Gastrocnemius medialis (tissue), 4 donors: ENCODE results near the gene CBX8. TPM values are rescaled to one million over a fixed set of nuclear protein-coding genes. Genes with fewer than 3 reads are reported as not detected.

ENCODE experiments used
- ATAC-seq, 2 donors: fragments of 150-250 bp; one replicate each; pipeline ENCODE4 v1.9.1; 2016
- DNase-seq, 2 donors: peaks; one replicate each; pipeline ENCODE4 v3.0.0-alpha.2; 2019
- H3K27ac ChIP-seq, 4 donors: fragments of 200-600 bp; sonication (generic); 1 replicate in 1 of 4; 2 replicates in 3 of 4; pipeline ENCODE4 v1.5.1; 2016 to 2018; ENCODE audit warnings: mild to moderate bottlenecking in 2 of 4, moderate library complexity in 1 of 4
- H3K27me3 ChIP-seq, 3 donors: fragments of 200-600 bp; sonication (generic) in 2 of 3; 1 replicate in 1 of 3; 2 replicates in 2 of 3; pipeline versions ENCODE4 v1.5.1 to v1.6.0; 2016 to 2019; ENCODE audit warnings: mild to moderate bottlenecking in 1 of 3, moderate library complexity in 1 of 3
- H3K36me3 ChIP-seq, 2 donors: fragments of 200-600 bp; sonication (generic) in 1 of 2; one replicate each; pipeline ENCODE4 v1.5.1; 2017 to 2018
- H3K4me1 ChIP-seq, 2 donors: fragments of 200-600 bp; sonication (generic) in 1 of 2; one replicate each; pipeline ENCODE4 v1.5.1; 2016 to 2017; ENCODE audit warnings: mild to moderate bottlenecking in 2 of 2
- H3K4me3 ChIP-seq, 4 donors: fragments of 200-600 bp; sonication (generic) in 3 of 4; 1 replicate in 1 of 4; 2 replicates in 3 of 4; pipeline ENCODE4 v1.5.1; 2016 to 2019; ENCODE audit warnings: mild to moderate bottlenecking in 2 of 4
- H3K9me3 ChIP-seq, 3 donors: fragments of 200-600 bp; sonication (generic) in 2 of 3; 1 replicate in 1 of 3; 2 replicates in 2 of 3; pipeline ENCODE4 v1.5.1; 2016 to 2019
- POLR2A ChIP-seq, 2 donors: fragments of 450-650 bp; IDR thresholded peaks; one replicate each; pipeline ENCODE4 v1.6.1; 2017; ENCODE audit warnings: antibody characterized with exemption in 2 of 2, mild to moderate bottlenecking in 2 of 2, moderate library complexity in 2 of 2
- in situ Hi-C, 4 donors: fragments of 200-750 bp; cut with MboI; loops; one replicate each; pipeline versions ENCODE4 v1.15.0 to v1.8.0; 2017; ENCODE audit warnings: low sequenced_read_pairs in 4 of 4
- intact Hi-C: fragments of 100-400 bp; cut with DNase I; formaldehyde crosslinking; loops from one replicate; pipeline ENCODE4 v1.15.1; 2023; ENCODE audit warnings: low total_unique reads
- total RNA-seq, 4 donors: library from RNA; depleted of rRNA; stranded (reverse); fragments of >200 nt; gene quantifications; one replicate each; pipeline versions ENCODE4 v1.1.0 to v1.2.3, GENCODE V29; 2016
- TF ChIP-seq, protein P1 (sequence below), 5 experiments: fragments of 450-650 bp in 3 of 5; fragments of 200-600 bp in 2 of 5; sonication (generic) in 2 of 5; IDR thresholded peaks in 4 of 5; conservative IDR thresholded peaks in 1 of 5; 1 replicate in 4 of 5; 2 replicates in 1 of 5; pipeline ENCODE4 v1.5.1; 2016 to 2019; ENCODE audit warnings: antibody characterized with exemption in 5 of 5, mild to moderate bottlenecking in 3 of 5, moderate library complexity in 3 of 5

The CBX8 gene
- total RNA-seq, 4 donors from 2014 or later = 0.18 to 0.94 (median 0.49) TPM; not detected in 1

DNA sequence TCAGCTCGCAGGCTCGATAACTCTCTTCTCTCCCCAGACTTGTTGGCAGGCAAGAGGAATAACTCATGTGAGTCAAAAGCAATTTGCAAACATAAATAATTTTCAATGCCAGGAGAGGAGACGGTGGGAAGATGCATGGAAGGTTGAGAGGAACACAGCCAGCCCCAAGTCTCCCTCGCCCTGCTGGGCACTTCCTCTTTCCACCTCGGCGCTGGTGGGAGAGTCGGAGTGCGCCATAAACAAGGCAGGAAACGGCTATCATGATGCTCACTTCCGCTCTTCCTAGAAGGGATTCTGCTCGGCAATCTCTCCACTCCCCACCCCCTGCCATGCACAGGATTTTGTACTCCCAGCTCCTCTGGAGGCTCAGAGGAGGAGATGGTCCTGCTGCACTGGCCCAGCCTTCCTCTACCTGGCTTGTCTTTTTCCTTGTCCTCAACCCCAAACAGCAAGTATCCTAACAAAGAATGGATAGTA, 29.4 kb upstream of the CBX8 start:
- Histone ChIP-seq H3K27ac (no peak overlapping the region), H3K9me3 (no peaks in the 10 kb centered on the region), H3K27me3 (peaks cover 8 to 16% (median 14%) of the 10 kb centered on the region in 3 donors), H3K4me3 (no peak overlapping the region), H3K36me3 (no peaks in the 10 kb centered on the region), H3K4me1 (peaks cover 0 to under 1% of the 10 kb centered on the region in 2 donors)
- intact Hi-C loops (no loop called here), in situ Hi-C loops (no loop called here)
- TF ChIP-seq, protein P1, sequence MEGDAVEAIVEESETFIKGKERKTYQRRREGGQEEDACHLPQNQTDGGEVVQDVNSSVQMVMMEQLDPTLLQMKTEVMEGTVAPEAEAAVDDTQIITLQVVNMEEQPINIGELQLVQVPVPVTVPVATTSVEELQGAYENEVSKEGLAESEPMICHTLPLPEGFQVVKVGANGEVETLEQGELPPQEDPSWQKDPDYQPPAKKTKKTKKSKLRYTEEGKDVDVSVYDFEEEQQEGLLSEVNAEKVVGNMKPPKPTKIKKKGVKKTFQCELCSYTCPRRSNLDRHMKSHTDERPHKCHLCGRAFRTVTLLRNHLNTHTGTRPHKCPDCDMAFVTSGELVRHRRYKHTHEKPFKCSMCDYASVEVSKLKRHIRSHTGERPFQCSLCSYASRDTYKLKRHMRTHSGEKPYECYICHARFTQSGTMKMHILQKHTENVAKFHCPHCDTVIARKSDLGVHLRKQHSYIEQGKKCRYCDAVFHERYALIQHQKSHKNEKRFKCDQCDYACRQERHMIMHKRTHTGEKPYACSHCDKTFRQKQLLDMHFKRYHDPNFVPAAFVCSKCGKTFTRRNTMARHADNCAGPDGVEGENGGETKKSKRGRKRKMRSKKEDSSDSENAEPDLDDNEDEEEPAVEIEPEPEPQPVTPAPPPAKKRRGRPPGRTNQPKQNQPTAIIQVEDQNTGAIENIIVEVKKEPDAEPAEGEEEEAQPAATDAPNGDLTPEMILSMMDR (IDR thresholded peaks at IDR 0.05 in 4 of 5, conservative IDR thresholded peaks at IDR 0.05 in 1 of 5) = no peak
- no peak for TF ChIP-seq POLR2A (IDR thresholded peaks at IDR 0.05)
- ATAC-seq (no peak), DNase-seq (no peak)

DNA sequence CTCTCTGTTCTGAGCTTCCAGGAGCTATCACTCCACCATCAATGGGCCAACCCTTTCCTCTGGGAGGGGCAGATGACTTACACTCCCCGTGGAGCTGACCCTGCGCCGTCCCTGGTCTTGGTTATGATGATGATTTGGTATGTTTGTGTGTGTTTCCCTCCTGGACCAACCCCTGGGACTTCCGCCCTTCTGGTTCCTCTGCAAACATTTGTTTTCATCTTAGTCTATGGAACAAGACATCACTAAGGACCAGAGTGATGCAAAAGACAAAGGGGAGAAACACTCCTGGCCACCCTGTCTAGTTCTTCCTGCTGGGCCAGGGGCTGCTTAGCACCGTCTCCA, 28.7 kb upstream of the CBX8 start:
- Histone ChIP-seq H3K27me3 (peaks cover 8 to 16% (median 14%) of the 10 kb centered on the region in 3 donors), H3K27ac (no peak overlapping the region), H3K36me3 (no peaks in the 10 kb centered on the region), H3K9me3 (no peaks in the 10 kb centered on the region), H3K4me3 (no peak overlapping the region), H3K4me1 (no peaks in the 10 kb centered on the region)
- in situ Hi-C loops (no loop called here), intact Hi-C loops (no loop called here)
- no peak for ATAC-seq
- TF ChIP-seq, protein P1 (IDR thresholded peaks at IDR 0.05 in 4 of 5, conservative IDR thresholded peaks at IDR 0.05 in 1 of 5) = no peak
- TF ChIP-seq POLR2A (IDR thresholded peaks at IDR 0.05) = no peak
- no peak for DNase-seq

DNA sequence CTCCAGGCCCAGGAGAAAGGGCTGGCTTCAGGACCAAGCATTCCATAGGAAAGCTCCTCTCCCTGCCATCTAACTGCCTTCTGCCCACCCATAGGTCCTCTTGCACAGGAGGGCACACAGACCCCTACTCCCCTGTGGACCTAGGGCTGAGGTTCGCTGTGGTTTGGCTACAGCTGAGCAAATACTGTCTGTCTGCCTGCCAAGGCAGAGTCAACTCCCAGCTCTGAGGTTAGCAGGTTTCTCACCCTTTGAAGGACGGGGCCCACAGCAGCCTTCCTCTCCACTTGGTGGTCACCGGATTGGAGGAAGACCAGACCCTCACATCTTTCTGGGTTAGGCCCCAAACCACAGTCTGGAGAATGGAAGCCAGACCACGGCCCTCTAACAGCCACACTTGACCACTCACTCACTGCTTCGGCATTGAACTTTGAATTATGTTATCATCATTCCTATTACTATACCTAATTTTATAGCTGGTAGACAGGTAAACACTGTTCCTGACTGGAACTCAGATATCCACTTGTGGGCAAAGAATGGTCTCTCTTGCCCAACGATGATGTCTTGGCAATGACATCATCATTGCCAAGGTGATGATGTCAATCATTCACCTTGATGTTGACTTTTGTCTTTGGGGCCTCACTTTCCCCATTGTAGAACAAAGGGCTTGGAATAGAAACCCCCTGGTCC, 28.2 kb upstream of the CBX8 start:
- no peaks in the 10 kb centered on the region for H3K4me1 ChIP-seq
- ATAC-seq (no peak), DNase-seq (no peak)
- H3K27ac ChIP-seq = no peak overlapping the region
- H3K4me3 ChIP-seq = no peak overlapping the region
- in situ Hi-C loops (no loop called here), intact Hi-C loops (no loop called here)
- peaks cover 8 to 16% (median 14%) of the 10 kb centered on the region in 3 donors for H3K27me3 ChIP-seq
- TF ChIP-seq, protein P1 (IDR thresholded peaks at IDR 0.05 in 4 of 5, conservative IDR thresholded peaks at IDR 0.05 in 1 of 5) = no peak
- no peak for TF ChIP-seq POLR2A (IDR thresholded peaks at IDR 0.05)
- H3K36me3 ChIP-seq = no peaks in the 10 kb centered on the region
- H3K9me3 ChIP-seq = no peaks in the 10 kb centered on the region

DNA sequence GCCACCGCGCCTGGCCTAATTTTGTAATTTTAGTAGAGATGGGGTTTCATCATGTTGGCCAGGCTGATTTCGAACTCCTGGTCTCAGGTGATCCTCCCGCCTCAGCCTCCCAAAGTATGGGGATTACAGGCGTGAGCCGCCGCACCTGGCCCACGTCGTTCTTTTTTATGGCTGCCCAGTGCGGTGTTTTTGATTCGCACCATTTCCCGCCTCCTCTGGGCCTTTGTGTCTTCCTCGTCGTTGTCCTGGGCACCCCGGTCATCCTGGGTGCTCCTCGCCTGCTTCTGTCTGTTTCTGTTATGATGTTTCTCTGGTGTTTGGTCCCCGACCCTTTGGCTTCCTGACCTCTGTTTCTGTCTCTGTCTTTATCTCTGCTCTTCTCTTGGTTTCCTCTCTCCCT, 27.4 kb upstream of the CBX8 start:
- ATAC-seq = no peak
- Histone ChIP-seq H3K36me3 (no peaks in the 10 kb centered on the region), H3K4me1 (no peaks in the 10 kb centered on the region), H3K9me3 (no peaks in the 10 kb centered on the region), H3K4me3 (no peak overlapping the region), H3K27me3 (peaks cover 8 to 16% (median 14%) of the 10 kb centered on the region in 3 donors), H3K27ac (no peak overlapping the region)
- no peak for DNase-seq
- intact Hi-C loops = no loop called here
- TF ChIP-seq POLR2A (IDR thresholded peaks at IDR 0.05) = no peak
- TF ChIP-seq, protein P1 (IDR thresholded peaks at IDR 0.05 in 4 of 5, conservative IDR thresholded peaks at IDR 0.05 in 1 of 5) = no peak
- in situ Hi-C loops = no loop called here
